Liver (tissue), 9 donors: ENCODE data around the gene DES. TPM values are rescaled to one million over a fixed set of nuclear protein-coding genes. Genes with fewer than 3 reads are reported as not detected.

Experiments
- DNase-seq: peaks from one replicate; pipeline ENCODE4 v3.0.0-alpha.2; 2017; ENCODE audit warnings: low spot score
- H3K27ac ChIP-seq, 2 donors: one replicate each; pipeline ENCODE4 v1.7.0; 2013; ENCODE audit warnings: inconsistent platforms in 2 of 2, low read length in 2 of 2, control low read depth in 1 of 2, low read depth in 1 of 2, mild to moderate bottlenecking in 1 of 2
- H3K27me3 ChIP-seq, 4 donors: one replicate each; pipeline versions ENCODE4 v1.6.1 to v1.7.0; 2013; ENCODE audit warnings: low read length in 3 of 4, inconsistent platforms in 1 of 4, mild to moderate bottlenecking in 1 of 4, moderate library complexity in 1 of 4; ENCODE audit not compliant: control insufficient read depth in 4 of 4, insufficient read depth in 4 of 4
- H3K36me3 ChIP-seq, 4 donors: one replicate each; pipeline versions ENCODE4 v1.6.1 to v1.7.0; 2013; ENCODE audit warnings: low read length in 3 of 4, mild to moderate bottlenecking in 3 of 4, low read depth in 1 of 4, moderate library complexity in 1 of 4; ENCODE audit not compliant: control insufficient read depth in 4 of 4, insufficient read depth in 3 of 4
- H3K4me1 ChIP-seq, 4 donors: one replicate each; pipeline versions ENCODE4 v1.6.1 to v1.7.0; 2013; ENCODE audit warnings: low read length in 3 of 4, mild to moderate bottlenecking in 3 of 4, moderate library complexity in 1 of 4; ENCODE audit not compliant: control insufficient read depth in 4 of 4, insufficient read depth in 4 of 4
- H3K4me3 ChIP-seq, 3 donors: one replicate each; pipeline versions ENCODE4 v1.6.1 to v1.7.0; 2013; ENCODE audit warnings: low read length in 3 of 3, control low read depth in 1 of 3, low read depth in 1 of 3, mild to moderate bottlenecking in 1 of 3
- H3K9ac ChIP-seq, 2 donors: one replicate each; pipeline ENCODE4 v1.7.0; 2013; ENCODE audit warnings: low read length in 2 of 2, mild to moderate bottlenecking in 2 of 2, moderate library complexity in 2 of 2, control low read depth in 1 of 2, low read depth in 1 of 2
- H3K9me3 ChIP-seq, 4 donors: one replicate each; pipeline versions ENCODE4 v1.6.1 to v1.7.0; 2013; ENCODE audit warnings: low read length in 3 of 4; ENCODE audit not compliant: control insufficient read depth in 4 of 4
- ATF3 ChIP-seq: IDR thresholded peaks from 2 replicates; pipeline ENCODE4 v1.6.1; 2016; ENCODE audit warnings: antibody characterized with exemption
- CTCF ChIP-seq: fragments of 150-350 bp; IDR thresholded peaks from 2 replicates; pipeline ENCODE4 v1.5.1; 2017; ENCODE audit warnings: improper control_type of control experiment, low read depth, low read length; ENCODE audit not compliant: missing input control
- EGR1 ChIP-seq, 2 donors: IDR thresholded peaks; 2 replicates each; pipeline ENCODE4 v1.6.1; 2016 to 2018; ENCODE audit warnings: antibody characterized with exemption in 2 of 2, low read depth in 2 of 2
- FOXA1 ChIP-seq: IDR thresholded peaks from 2 replicates; pipeline ENCODE4 v1.6.1; 2016; ENCODE audit warnings: antibody characterized with exemption
- FOXA2 ChIP-seq: IDR thresholded peaks from 2 replicates; pipeline ENCODE4 v1.6.1; 2016; ENCODE audit warnings: antibody characterized with exemption
- GABPA ChIP-seq, 2 donors: IDR thresholded peaks in 1 of 2; conservative IDR thresholded peaks in 1 of 2; 2 replicates each; pipeline ENCODE4 v1.6.1; 2016; ENCODE audit warnings: antibody characterized with exemption in 2 of 2, mild to moderate bottlenecking in 1 of 2, moderate library complexity in 1 of 2
- HNF4A ChIP-seq, 2 donors: conservative IDR thresholded peaks; 2 replicates each; pipeline ENCODE4 v1.6.1; 2016; ENCODE audit warnings: antibody characterized with exemption in 2 of 2, mild to moderate bottlenecking in 2 of 2
- HNF4G ChIP-seq: IDR thresholded peaks from 2 replicates; pipeline ENCODE4 v1.6.1; 2016; ENCODE audit warnings: antibody characterized with exemption
- JUND ChIP-seq, 2 donors: IDR thresholded peaks; 2 replicates each; pipeline ENCODE4 v1.6.1; 2016; ENCODE audit warnings: antibody characterized with exemption in 2 of 2
- MAX ChIP-seq: IDR thresholded peaks from 2 replicates; pipeline ENCODE4 v1.6.1; 2016; ENCODE audit warnings: antibody characterized with exemption
- NR2F2 ChIP-seq: IDR thresholded peaks from 2 replicates; pipeline ENCODE4 v1.6.1; 2016; ENCODE audit warnings: antibody characterized with exemption
- RAD21 ChIP-seq, 2 donors: IDR thresholded peaks; 2 replicates each; pipeline ENCODE4 v1.6.1; 2016; ENCODE audit warnings: antibody characterized with exemption in 2 of 2, mild to moderate bottlenecking in 2 of 2
- REST ChIP-seq: IDR thresholded peaks from 2 replicates; pipeline ENCODE4 v1.6.1; 2016; ENCODE audit warnings: antibody characterized with exemption, mild to moderate bottlenecking
- RXRA ChIP-seq, 2 donors: IDR thresholded peaks; 2 replicates each; pipeline ENCODE4 v1.6.1; 2017 to 2018; ENCODE audit warnings: antibody characterized with exemption in 2 of 2, mild to moderate bottlenecking in 1 of 2
- SP1 ChIP-seq: IDR thresholded peaks from 2 replicates; pipeline ENCODE4 v1.6.1; 2018; ENCODE audit warnings: antibody characterized with exemption, mild to moderate bottlenecking
- TAF1 ChIP-seq: conservative IDR thresholded peaks from 2 replicates; pipeline ENCODE4 v1.6.1; 2016; ENCODE audit warnings: antibody characterized with exemption, mild to moderate bottlenecking
- YY1 ChIP-seq: IDR thresholded peaks from 2 replicates; pipeline ENCODE4 v1.6.1; 2016; ENCODE audit warnings: antibody characterized with exemption, mild to moderate bottlenecking
- ZBTB33 ChIP-seq: IDR thresholded peaks from 2 replicates; pipeline ENCODE4 v1.6.1; 2016; ENCODE audit warnings: antibody characterized with exemption
- WGBS: extraction: QIAGEN DNeasy Blood & Tissue Kit; methylation state at CpG from one replicate; pipeline ENCODE4 v1.1.7; 2013; 5-methylcytosine and 5-hydroxymethylcytosine counted together
- polyA plus RNA-seq, 2 donors: library from polyadenylated mRNA; stranded (reverse) in 1 of 2; unstranded in 1 of 2; fragments of 200-250 nt in 1 of 2; fragments of >200 nt in 1 of 2; fragmentation: Nextera tagmentation in 1 of 2; extraction: Ambion mirVana in 1 of 2; gene quantifications; one replicate each; pipeline versions ENCODE4 v1.2.1 to v1.2.3, GENCODE V29; 2013 to 2015
- total RNA-seq, 2 donors: library from RNA; depleted of rRNA; stranded (reverse); fragments of >200 nt; gene quantifications; one replicate each; pipeline ENCODE4 v1.2.3, GENCODE V29; 2014
- donor health status: healthy.
- donor health status: healthy.
- donor health status: healthy.
- donor health status: healthy.
- donor health status: healthy.

Gene DES
- total and polyA plus RNA-seq, 4 donors = 0.15 to 50.0 (median 3.2) TPM

GRCh38 chr2:219408204-219408603 lies 10.0 kb upstream of the DES start:
- Histone ChIP-seq H3K36me3 (no peaks in the 10 kb centered on the region), H3K4me1 (no peaks in the 10 kb centered on the region), H3K9me3 (no peaks in the 10 kb centered on the region), H3K27me3 (no peaks in the 10 kb centered on the region), H3K4me3 (no peak overlapping the region), H3K9ac (no peak overlapping the region), H3K27ac (no peak overlapping the region)
- DNase-seq = no peak
- TF ChIP-seq GABPA (IDR thresholded peaks at IDR 0.05 in 1 of 2, conservative IDR thresholded peaks at IDR 0.05 in 1 of 2) (no peak), FOXA1 (no peak), TAF1 (no peak), HNF4G (no peak), YY1 (no peak), RAD21 (IDR thresholded peaks at IDR 0.05) (no peak), ATF3 (no peak), ZBTB33 (no peak), NR2F2 (no peak), SP1 (no peak), REST (no peak), JUND (IDR thresholded peaks at IDR 0.05) (no peak), FOXA2 (no peak), HNF4A (conservative IDR thresholded peaks at IDR 0.05) (no peak)
- 78% methylated on average over 5 of the region's 5 CpGs for WGBS

GRCh38 chr2:219408631-219409030 lies 9.5 kb upstream of the DES start:
- H3K9ac ChIP-seq = no peak overlapping the region
- H3K4me3 ChIP-seq = no peak overlapping the region
- no peaks in the 10 kb centered on the region for H3K4me1 ChIP-seq
- no peak overlapping the region for H3K27ac ChIP-seq
- no peaks in the 10 kb centered on the region for H3K27me3 ChIP-seq
- H3K36me3 ChIP-seq = no peaks in the 10 kb centered on the region
- DNase-seq = no peak
- H3K9me3 ChIP-seq = no peaks in the 10 kb centered on the region
- WGBS = 78% methylated on average over 8 of the region's 8 CpGs
- no peak for TF ChIP-seq MAX
- TF ChIP-seq REST = no peak
- TF ChIP-seq SP1 = no peak
- TF ChIP-seq YY1 = no peak
- no peak for TF ChIP-seq CTCF
- no peak for TF ChIP-seq FOXA2
- no peak for TF ChIP-seq RAD21 (IDR thresholded peaks at IDR 0.05)
- TF ChIP-seq EGR1 (IDR thresholded peaks at IDR 0.05; ENCODE audit: low read depth in 2 of 2) = no peak
- no peak for TF ChIP-seq FOXA1
- TF ChIP-seq GABPA (IDR thresholded peaks at IDR 0.05 in 1 of 2, conservative IDR thresholded peaks at IDR 0.05 in 1 of 2) = no peak
- no peak for TF ChIP-seq ATF3
- no peak for TF ChIP-seq NR2F2
- no peak for TF ChIP-seq ZBTB33
- TF ChIP-seq TAF1 = no peak
- TF ChIP-seq JUND (IDR thresholded peaks at IDR 0.05) = no peak
- TF ChIP-seq HNF4G = no peak
- no peak for TF ChIP-seq RXRA (IDR thresholded peaks at IDR 0.05)
